Measurements from ENCODE around the gene CACNA1I. TPM values are rescaled to one million over a fixed set of nuclear protein-coding genes. Genes with fewer than 3 reads are reported as not detected.

The CACNA1I gene
- total RNA-seq, 4 donors from 2014 or later = not detected

- Histone ChIP-seq H3K4me1 (no peaks in the 10 kb centered on the region), H3K36me3 (no peaks in the 10 kb centered on the region), H3K27ac (no peak overlapping the region), H3K4me3 (no peak overlapping the region), H3K27me3 (peaks cover 23 to 47% (median 31%) of the 10 kb centered on the region in 3 donors), H3K9me3 (no peaks in the 10 kb centered on the region)
- in situ Hi-C loops (cut with MboI; ENCODE audit: low sequenced_read_pairs in 4 of 4) = loop anchor here in 1 of 4 donors (10.0 kb wide), 1 partner anchor 407 kb away; no protein-coding TSS in a partner anchor
- DNase-seq (no peak), ATAC-seq (no peak)
- intact Hi-C loops (cut with DNase I; ENCODE audit: low total_unique reads) = no loop called here
- no peak for TF ChIP-seq CTCF (IDR thresholded peaks at IDR 0.05 in 4 of 5, conservative IDR thresholded peaks at IDR 0.05 in 1 of 5)
- no peak for TF ChIP-seq POLR2A (IDR thresholded peaks at IDR 0.05)
Observed at GRCh38 chr22:39617970-39618757, 47.6 kb downstream of the CACNA1I start.

- intact Hi-C loops (cut with DNase I; ENCODE audit: low total_unique reads) = no loop called here
- H3K27me3 ChIP-seq = peaks cover 25 to 55% (median 31%) of the 10 kb centered on the region in 3 donors
- no peak for DNase-seq
Observed at GRCh38 chr22:39618996-39619530, 48.5 kb downstream of the CACNA1I start.

GRCh38 chr22:39620924-39621690 lies 50.6 kb downstream of the CACNA1I start:
- intact Hi-C loops (cut with DNase I; ENCODE audit: low total_unique reads) (no loop called here), in situ Hi-C loops (cut with MboI; ENCODE audit: low sequenced_read_pairs in 4 of 4) (no loop called here)
- H3K9me3 ChIP-seq = no peaks in the 10 kb centered on the region
- no peaks in the 10 kb centered on the region for H3K4me1 ChIP-seq
- peaks cover 19 to 65% (median 28%) of the 10 kb centered on the region in 3 donors for H3K27me3 ChIP-seq
- no peaks in the 10 kb centered on the region for H3K36me3 ChIP-seq
- H3K4me3 ChIP-seq = no peak overlapping the region
- no peak for DNase-seq
- TF ChIP-seq CTCF (IDR thresholded peaks at IDR 0.05 in 4 of 5, conservative IDR thresholded peaks at IDR 0.05 in 1 of 5) (no peak), POLR2A (IDR thresholded peaks at IDR 0.05) (no peak)
- no peak overlapping the region for H3K27ac ChIP-seq
- ATAC-seq = no peak

More at GRCh38 chr22:39618996-39619530, 48.5 kb downstream of the CACNA1I start:
- ATAC-seq = no peak
- in situ Hi-C loops (cut with MboI; ENCODE audit: low sequenced_read_pairs in 4 of 4) = loop anchor here in 1 of 4 donors (10.0 kb wide), 1 partner anchor 406 kb away; no protein-coding TSS in a partner anchor
- Histone ChIP-seq H3K36me3 (no peaks in the 10 kb centered on the region), H3K27ac (no peak overlapping the region), H3K9me3 (no peaks in the 10 kb centered on the region), H3K4me3 (no peak overlapping the region), H3K4me1 (no peaks in the 10 kb centered on the region)
- TF ChIP-seq POLR2A (IDR thresholded peaks at IDR 0.05) (no peak), CTCF (IDR thresholded peaks at IDR 0.05 in 4 of 5, conservative IDR thresholded peaks at IDR 0.05 in 1 of 5) (no peak)

- intact Hi-C loops (cut with DNase I; ENCODE audit: low total_unique reads) (no loop called here), in situ Hi-C loops (cut with MboI; ENCODE audit: low sequenced_read_pairs in 4 of 4) (no loop called here)
- no peaks in the 10 kb centered on the region for H3K9me3 ChIP-seq
- no peak for ATAC-seq
- TF ChIP-seq POLR2A (IDR thresholded peaks at IDR 0.05) (no peak), CTCF (IDR thresholded peaks at IDR 0.05 in 4 of 5, conservative IDR thresholded peaks at IDR 0.05 in 1 of 5) (no peak)
- H3K36me3 ChIP-seq = no peaks in the 10 kb centered on the region
- no peak for DNase-seq
- H3K4me1 ChIP-seq = no peaks in the 10 kb centered on the region
- H3K4me3 ChIP-seq = no peak overlapping the region
- H3K27ac ChIP-seq = no peak overlapping the region
- peaks cover 19 to 66% (median 29%) of the 10 kb centered on the region in 3 donors for H3K27me3 ChIP-seq
Observed at GRCh38 chr22:39621826-39622225, 51.3 kb downstream of the CACNA1I start.
